Measurements from ENCODE around the gene PID1.

GRCh38 chr2:229314117-229314516, 43.0 kb upstream of the PID1 start:
- TF ChIP-seq CTCF (IDR thresholded peaks at IDR 0.05) (no peak), POLR2A (IDR thresholded peaks at IDR 0.05) (no peak)

All from body of pancreas (tissue), 4 donors.